NCI-H187 (cell line): ENCODE data around the gene CTRB2.
"Not testable (repeated sequence)": the region's sequence is repeated elsewhere in the genome, so short reads cannot be mapped to it uniquely, and the experiment has no call there.

Experiments used
- DNase-seq, 2 experiments: peaks; one replicate each; lab custom pipeline; 2025; lab: John Stamatoyannopoulos, UW

CTRB2 gene

DNA sequence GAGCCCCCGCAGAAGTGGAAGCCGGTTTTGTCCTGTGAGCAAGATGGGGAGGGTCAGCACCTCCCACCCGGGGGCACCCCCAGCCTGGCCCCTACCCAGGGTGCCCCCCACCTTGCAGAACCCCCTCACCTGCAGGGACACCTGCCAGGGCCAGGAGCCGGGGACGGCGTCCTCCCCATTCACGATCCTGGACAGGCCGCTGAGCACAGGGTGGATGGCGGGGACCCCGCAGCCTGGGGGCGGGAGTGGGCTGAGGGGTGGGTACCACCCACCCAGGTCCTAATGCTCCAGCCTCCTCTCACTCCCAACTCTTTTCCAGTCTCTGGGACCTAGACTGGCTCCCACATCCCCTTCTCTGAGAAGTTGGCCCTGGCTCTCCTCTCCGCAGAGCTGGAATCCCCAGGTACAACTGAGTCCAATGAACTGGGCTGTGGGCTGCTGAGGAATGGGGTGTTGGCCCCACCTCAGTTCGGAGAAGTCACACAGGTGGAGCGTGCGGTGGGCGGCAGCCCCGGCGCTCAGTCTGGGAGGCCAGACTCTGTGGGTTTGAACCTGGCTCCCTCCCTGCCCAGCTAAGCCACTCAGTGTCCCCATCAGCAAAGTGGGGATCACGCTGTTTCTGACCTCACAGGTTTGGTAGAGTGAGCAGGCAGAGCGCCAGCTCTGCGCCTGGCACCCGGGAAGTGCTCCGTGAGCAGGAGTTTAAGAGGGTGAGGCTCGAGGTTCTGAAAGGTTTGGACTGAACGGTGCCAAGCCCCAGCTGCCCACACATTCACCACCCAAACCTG, 806 bp downstream of the CTRB2 start:
- not testable (repeated sequence) for DNase-seq

DNA sequence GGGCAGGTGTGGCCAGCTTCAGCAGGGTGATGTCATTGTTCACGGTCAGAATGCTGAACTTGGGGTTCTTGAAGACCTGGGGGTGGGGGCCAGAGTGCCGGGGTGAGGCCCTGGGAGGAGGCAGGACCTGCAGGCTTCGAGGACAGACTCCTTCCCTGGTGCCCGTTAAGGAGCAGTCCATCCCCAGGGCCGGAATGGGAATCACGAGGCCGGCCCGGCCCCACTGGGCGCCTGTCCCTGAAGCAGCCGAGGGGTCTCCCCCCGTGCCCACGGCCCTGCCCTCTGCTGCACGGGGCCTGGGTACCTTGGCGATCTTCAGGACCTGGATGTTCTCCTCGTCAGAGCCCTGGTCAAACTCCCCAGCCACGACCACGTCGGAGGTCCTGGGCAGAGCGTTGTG, 1.5 kb downstream of the CTRB2 start:
- DNase-seq = not testable (repeated sequence)

DNA sequence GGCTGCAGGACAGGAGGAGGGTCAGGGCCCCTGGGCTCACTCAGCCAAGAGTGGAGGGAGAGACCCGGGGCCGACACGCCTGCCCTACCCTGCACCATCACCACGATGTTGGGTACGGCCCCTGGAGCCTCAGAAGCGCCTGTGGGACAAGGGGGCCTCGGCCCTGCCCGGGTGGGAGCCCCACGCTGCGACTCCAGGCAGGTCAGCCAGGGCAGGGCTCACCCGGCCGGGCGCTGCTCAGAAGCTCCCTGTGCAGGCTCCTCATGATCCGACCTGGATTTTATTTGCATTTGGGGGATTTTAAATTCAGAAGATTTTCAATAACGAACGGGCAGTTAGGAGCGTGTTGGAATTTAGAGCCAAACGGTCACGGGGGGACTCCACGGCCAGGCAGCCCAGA, 2.1 kb downstream of the CTRB2 start:
- DNase-seq = not testable (repeated sequence)

DNA sequence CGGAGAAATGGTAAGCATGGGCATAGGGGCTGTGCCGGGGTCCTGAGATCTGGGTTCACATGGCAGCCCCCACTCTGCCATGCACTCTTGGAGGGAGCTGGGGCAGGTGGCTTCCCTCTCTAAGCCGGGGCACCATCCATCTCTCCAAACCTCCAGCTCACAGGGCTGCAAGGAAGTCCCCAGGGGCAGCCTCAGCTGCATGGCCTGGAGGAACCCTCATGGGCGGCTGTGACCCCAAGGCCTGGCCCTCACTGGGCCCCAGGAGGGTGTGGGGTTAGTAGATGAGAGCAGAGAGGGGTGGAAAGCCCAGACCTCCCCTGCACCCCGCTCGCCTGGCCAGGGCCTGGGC, 2.6 kb downstream of the CTRB2 start:
- no peak for DNase-seq

DNA sequence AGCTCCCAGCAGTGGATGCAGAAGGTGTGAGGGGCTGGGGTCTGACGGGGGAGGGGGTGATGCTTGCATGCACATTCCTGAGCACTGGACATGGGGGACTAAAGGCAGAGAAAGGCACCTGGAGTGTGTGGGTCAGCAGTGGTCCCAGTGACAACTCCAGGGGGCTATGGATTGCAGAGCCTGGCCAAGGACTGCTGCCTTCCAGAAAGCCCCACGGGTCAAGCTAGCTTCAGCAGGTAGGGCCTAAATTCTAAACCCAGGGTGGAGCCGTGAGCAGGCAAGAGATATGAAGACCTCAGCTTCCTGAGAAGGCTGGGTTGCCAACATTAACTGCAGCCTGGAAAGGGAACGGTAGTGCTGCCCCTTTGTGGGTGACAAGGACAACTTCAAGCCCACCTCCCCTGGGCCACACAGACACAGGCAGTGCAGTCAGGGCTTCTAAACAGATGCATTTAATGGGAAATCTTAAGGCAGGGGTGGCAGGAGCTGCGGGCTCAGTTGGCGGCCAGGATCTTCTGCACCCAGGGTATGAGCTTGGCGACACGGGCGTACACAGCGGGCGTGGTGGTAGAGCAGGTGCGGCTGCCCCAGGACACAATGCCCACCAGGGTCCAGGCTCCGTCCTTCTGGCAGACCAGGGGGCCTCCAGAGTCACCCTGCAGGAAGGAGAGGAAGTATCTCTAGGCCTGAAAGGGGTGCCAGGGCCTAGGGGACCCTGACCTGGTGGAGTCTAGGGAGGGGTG, 3.1 kb downstream of the CTRB2 start:
- no peak for DNase-seq

DNA sequence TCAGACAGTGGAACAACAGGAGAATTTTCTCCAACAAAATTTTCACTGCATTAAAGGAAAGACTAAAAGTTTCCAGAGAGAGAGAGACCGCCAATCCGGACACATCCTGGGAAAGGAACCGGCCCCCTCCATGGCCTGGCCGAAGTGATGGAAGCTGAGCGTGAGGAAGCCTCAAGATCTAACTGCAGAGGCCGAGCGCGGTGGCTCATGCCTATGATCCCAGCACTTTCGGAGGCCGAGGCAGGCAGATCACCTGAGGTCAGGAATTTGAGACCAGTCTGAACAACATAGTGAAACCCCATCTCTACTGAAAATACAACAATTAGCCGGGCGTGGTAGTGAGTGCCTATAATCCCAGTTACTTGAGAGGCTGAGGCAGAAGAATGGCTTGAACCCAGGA, 3.9 kb downstream of the CTRB2 start:
- no peak for DNase-seq

DNA sequence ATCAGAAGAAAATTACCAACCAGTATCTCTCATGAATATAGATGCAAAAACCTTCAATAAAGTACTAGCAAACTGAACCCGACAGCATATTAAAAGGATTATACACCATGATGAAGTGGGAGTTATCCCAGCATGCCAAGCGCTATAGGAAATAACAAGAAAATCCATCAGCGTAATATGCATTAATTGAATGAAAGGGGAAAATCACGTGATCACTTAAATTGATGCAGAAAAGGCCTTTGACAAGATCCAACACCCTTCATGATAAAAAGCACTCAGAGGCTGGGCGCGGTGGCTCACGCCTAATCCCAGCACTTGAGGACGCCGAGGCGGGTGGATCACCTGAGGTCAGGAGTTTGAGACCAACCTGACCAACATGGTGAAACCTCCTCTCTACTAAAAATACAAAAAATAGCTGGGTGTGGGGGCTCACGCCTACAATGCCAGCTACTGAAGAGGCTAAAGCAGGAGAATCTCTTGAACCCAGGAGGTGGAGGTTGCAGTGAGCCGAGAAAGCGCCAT, 4.8 kb downstream of the CTRB2 start:
- DNase-seq = no peak

DNA sequence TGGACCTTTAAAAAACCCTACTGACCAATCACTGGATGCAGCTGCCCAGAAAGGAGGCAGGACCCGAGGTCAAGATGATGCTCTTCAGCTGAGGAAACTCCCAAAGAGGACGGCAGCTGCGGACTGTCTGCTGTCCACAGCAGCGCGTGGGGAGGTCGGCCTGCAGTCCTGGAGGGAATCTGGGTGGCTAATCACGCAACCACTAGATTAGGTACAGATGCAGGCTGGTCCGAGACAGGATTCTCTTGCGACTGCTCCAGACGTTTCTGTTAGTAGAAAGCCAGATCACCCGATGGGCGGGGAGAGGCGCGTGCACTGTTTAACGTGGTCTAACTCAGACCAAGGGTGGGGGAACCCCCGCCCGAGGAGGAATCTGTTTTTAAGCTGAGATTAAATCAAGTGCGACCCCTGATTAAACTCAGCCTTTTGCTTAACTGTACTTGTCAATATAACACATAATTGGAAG, 8.8 kb downstream of the CTRB2 start:
- DNase-seq = no peak

DNA sequence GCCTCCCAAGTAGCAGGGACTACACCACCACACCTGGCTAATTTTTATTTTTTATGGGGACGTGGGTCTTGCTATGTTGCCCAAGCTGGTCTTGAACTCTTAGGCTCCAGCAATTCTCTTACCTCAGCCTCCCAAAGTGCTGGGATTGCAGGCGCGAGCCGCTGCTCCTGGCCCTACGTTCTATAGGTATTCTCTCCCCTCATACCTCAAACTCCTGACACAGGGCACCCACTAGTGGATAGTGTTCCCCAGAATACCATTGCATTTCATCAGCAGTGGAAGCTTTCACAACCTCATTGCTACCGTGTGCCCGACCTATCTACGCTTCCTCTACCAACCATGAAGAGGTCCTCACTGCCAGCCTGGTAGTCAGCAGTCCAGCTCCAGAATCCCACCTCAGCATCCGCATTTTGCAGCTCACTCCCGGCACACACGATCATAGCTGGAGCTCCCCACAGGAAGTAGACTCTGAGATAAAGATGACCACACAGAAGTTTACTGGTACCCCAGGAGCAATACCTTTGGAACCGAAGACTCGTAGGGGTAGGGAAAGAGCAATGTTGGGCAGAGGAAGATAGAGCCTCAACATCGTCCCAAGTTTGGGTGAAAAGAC, 9.3 kb downstream of the CTRB2 start:
- DNase-seq = no peak

DNA sequence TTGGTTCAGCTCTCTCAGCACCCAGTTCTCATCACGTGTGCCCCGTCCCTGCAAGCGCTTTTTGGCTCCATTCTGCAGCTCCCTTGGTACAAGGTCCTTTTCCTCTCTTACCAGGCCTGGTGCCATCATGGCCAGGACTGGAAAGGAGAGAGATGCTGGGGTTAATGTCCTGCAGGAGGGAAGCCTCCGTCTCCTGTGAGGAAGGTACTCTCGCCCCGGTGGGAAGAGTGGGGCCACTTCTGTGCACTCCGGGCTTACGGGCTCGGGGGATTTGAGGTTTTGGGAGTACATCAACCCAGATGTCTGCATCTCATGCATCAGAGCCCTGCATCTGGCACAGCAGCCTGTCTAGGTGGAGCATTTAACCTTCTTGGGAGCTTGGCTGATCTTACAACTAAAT, 10.1 kb downstream of the CTRB2 start:
- no peak for DNase-seq

DNA sequence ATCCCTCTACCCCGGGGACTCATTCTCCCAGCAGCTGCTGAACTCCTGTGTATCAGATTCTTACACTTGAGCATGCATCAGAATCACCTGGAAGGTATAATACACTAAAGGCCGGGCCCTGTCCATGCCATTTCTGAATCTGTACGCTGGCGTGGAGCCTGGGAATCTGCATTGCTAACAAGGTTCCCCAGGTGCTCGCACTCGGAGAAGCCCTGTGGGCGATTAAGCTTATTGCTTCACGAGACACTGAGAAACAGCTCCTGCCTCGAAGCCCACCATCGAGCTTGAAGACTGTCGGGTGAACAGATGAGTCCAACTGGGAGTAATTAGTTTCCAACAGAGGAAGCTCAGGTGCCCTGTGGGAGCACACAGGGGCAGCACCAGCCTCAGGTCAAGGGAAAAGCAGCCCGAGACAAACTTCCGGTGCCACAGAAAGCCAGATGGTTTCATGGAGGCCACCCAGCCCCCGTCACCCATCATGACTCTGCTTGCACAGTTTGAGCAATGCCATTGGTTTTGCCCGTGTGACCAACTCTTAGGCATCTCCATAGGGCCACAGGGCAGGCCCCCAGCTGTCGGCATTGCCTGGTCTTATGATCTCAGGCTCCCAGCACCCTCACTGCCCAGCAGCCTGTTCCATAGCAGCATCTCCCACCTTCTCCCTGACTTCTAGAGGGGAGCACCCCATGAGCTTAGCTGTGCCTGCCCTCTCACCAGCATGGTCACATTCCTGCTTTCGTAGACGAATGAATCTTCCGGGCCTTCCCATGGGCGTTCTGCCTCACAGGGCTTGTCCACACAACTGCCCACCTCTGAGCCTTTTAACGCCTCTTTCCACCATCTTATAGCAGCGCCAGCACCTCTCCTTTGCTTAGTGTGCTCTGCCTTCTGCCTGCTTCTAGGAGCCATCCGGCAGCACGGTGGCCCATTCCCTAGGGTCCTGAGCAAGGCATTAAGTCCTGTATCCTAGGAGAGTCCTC, 10.9 kb downstream of the CTRB2 start:
- DNase-seq = no peak

DNA sequence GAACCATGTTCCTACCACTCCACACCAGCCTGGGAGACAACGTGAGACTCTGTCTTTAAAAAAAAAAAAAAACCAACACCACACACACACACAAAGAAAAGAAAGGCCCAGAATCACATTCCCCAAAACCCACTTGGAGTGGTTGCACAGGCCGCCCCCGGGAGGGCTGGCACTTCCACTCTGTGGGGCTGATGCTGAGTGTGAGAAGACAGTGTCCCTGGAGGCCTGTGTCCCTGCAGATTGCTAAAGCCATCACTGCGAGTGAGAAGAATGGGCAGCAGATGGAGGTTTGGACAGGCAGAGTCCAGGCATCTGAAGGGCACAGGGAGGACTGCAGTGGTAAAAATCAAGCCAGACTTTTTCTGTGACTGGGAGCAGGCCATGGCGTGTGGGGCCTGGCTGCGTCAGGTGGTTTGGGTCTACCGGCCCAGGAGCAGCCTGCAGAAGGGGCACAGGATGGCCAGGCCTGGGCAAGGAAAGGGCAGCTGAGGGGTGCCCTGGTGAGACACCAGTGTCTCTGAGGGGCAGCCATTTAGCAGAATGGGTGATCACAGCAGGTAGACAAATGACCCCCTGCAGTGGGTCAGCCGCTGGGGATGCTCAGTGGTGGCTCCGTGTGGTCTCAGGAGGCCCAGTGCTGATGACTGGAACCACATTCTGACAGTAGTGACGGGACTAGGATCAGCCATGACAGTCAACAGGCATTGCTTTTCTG, 13.1 kb downstream of the CTRB2 start:
- DNase-seq = no peak

DNA sequence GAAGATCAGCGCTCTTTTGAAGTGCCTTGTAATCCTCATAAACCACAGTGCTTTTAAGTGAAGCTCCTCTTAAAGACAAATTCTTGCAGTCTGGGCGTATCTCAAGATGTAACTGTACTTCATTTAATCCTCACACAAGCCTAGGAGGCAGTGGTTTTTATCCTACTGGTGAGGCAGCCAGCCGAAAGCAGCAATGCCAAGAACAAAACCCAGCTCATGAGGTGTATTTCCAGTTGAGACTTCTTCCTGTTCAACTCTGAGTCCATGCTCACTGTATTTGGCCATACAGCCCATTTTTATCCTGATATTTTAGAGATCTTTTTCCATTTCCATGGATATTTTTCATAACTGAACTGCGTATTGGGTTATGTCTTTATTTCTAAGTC, 13.7 kb downstream of the CTRB2 start:
- no peak for DNase-seq

DNA sequence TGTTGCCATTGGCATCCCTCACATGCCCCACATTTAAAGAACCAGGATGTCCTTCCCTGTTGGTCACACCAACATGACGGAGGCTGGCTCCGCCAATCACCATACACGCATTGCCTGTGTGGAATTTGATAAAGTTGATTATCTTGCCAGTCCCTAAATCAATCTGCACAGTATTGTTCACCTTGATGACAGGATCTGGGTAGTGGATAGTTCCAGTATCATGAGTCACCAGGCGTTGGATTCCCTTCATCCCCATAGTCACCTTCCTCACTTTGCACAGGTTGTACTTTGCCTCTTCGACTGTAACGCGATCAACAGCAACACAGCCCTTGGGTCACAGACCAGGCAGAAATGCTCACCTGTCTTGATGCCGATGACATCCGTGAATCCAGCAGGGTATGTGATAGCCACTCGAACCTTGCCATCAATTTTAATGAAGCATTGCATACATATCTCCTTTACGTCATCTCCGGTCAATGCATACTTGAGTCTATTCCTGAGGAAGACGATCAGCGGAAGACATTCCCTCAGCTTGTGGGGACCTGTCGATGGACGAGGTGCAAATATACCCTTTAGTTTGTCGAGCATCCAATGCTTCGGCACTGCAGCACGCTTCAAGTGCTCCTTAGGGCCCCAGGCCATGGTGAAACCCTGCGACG, 14.2 kb downstream of the CTRB2 start:
- no peak for DNase-seq

DNA sequence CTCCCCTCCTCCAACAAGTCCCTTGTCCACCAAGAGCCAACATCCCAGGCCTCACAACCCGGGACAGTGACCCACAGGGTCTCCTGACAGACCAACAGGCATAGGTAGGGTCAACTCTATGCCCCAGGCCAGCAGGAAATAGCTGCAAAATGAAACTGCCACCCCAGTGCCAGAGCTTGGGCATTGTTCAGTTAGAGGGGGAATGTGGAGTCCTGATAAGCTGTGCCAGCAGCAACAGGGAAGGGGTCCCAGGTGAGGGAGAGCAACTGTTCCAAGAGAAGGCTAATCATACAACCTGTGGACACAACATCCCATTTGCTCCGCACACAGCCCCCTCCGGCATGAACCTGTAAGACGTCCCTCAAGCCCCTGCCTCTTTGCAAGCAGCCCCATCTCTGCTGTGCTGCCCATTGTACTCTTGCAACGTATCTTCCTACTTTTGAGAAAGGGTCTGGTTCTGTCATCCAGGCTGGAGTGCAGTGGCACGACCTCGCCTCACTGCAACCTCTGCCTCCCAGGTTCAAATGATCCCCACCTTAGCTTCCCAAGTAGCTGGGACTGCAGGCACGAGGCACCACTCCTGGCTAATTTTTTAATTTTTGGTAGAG, 17.2 kb downstream of the CTRB2 start:
- no peak for DNase-seq

DNA sequence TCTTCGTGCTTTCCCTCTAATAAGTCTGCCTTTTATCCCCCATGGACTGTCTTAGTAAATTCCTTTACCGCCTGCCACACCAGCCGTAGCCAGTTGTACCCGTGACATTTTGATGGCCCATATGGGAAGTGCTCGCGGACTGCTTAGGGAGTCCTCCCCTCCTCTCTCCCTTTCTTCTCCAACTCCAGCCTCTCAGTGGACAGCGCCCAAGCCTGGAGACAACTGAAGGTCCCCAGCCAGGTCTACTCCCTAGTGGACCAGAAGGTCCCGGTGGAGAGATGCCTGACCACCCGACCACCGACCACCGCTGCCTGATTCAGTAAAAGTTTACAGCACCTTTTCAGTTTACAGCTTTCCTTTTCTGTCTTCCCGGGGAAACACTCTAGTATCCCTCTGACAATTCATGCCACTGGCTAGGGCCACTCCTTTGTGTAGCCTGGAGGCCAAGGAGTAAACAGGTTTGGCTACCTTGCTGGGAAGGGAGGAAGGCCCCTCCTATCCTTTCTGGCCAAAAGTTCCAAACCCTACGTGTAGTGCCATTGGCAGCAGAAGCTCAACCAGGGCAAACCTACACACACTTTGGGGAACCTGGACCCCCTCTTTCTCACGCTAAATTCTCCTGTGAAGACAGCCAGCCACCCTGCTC, 18.0 kb downstream of the CTRB2 start:
- DNase-seq = no peak

DNA sequence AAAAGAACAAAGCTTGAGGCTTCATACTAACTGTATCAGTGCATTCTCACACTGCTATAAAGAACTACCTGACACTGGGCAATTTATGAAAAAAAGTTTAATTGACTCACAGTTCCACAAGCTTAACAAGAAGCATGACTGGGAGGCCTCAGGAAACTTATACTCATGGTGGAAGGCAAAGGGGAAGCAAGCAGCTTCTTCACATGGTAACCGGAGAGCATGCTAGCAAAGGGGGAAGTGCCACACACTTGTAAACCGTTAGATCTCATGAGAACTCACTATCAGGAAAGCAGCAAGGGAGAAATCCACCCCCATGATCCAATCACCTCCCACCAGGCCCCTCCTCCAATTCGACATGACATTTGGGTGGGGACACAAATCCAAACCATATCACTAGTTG, 25.3 kb downstream of the CTRB2 start:
- DNase-seq = no peak

DNA sequence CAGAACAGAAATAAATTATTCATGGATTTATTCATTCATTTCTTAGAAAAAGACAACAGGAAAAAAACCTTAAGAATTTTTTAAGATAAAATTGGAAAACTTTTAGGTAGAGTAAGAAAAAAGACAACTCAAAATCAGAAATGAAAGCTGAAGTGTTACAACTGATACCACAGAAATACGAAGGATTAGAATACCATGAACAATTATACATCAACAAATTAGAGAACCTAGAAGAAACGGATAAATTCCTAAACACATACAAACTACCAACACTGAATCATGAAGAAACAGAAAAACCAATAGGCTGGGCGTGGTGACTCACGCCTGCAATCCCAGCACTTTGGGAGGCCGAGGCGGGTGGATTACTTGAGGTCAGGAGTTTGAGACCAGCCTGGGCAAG, 27.8 kb downstream of the CTRB2 start:
- DNase-seq = no peak

DNA sequence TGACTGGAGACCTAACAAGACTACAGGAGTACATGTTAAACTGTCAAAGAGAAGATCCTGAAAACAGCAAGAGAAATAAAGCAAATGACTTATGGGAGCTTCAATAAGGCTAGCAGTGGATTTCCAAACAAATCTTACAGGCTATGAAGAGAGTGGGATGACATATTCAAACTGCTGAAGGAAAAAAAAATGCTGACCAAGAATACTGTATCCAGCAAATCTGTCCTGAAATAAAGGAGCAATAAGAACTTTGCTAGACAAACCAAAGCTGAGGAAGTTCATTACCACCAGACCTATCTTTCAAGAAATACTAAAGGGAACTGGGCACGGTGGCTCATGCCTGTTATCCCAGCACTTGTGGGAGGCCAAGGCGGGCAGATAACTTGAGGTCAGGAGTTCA, 30.0 kb downstream of the CTRB2 start:
- no peak for DNase-seq

DNA sequence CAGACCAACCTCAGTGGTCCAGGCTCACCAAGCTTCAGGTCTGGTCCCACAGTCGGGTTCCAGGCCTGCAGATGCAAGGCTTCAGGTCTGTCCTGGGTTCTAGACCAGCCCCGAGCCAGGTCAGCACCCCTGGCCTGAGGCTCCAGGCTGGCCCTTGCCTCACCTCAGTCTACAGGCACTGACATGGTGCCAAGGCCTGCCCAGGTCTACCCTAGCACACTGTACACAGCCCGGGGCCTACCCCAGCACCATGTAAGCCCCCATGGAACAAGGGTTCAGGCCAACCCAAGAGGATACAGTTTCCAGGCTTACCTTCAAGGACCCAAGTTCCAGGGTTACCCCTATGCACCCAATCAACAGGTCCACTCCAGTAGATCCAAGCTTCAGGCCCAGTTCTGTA, 31.9 kb downstream of the CTRB2 start:
- DNase-seq = no peak
